Smooth muscle cell of the brain vasculature (primary cell): ENCODE data around the gene RNF220.

ENCODE experiments used
- DNase-seq: peaks from one replicate; pipeline ENCODE4 v3.0.0-alpha.2; 2012; ENCODE audit warnings: low read depth, low spot score

Gene RNF220

DNA sequence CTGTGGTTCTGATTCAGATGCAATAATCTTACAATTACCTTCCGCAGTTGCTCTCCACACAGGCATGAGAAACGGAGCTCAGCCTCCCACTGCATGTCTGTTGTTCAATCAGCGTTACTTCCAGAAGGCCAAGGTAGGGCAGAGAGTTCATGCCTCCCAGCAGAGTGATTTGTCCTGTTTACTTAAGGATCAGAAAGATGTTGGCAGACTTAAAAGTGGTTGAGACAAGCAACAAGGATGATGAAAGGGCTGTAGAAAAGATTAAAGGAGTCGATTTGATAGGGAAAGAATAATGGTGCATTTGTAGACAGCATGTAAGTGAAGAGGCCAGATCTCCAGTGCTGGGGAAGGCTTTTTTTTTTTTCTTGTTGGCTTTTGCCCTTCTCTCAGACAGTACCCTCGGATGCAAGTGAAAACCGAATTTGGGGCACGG lies 296.1 kb downstream of the RNF220 start:
- DNase-seq, result no peak
